Activated CD4-positive, alpha-beta memory T cell treated with anti-CD3 and anti-CD28 coated beads for 36 hours (primary cell): ENCODE measurements around the gene BMAL2. TPM values are rescaled to one million over a fixed set of nuclear protein-coding genes. Genes with fewer than 3 reads are reported as not detected.

Experiments used
- CTCF ChIA-PET: fragments of 350-600 bp; sonication (Branson Sonifier 250); formaldehyde crosslinking; loops from one replicate; lab custom pipeline; 2021; ENCODE audit warnings: antibody characterized with exemption, inconsistent platforms; lab: Charles Lee
- POLR2A ChIA-PET: fragments of 350-600 bp; sonication (Branson Sonifier 250); formaldehyde crosslinking; loops from one replicate; lab custom pipeline; 2021; ENCODE audit warnings: antibody characterized with exemption; lab: Charles Lee
- DNase-seq: peaks from one replicate; pipeline ENCODE4 v3.0.0-alpha.2; 2020
- H3K27ac Mint-ChIP-seq: one replicate; pipeline ENCODE4 v1.8.0; 2021; ENCODE audit warnings: mixed read lengths
- H3K27me3 Mint-ChIP-seq: one replicate; pipeline ENCODE4 v1.8.0; 2021; ENCODE audit warnings: mixed read lengths
- H3K36me3 Mint-ChIP-seq: one replicate; pipeline ENCODE4 v1.8.0; 2021; ENCODE audit warnings: mixed read lengths
- H3K4me1 Mint-ChIP-seq: one replicate; pipeline ENCODE4 v1.8.0; 2021; ENCODE audit warnings: low read depth, mixed read lengths
- H3K4me3 Mint-ChIP-seq: one replicate; pipeline ENCODE4 v1.8.0; 2021; ENCODE audit warnings: mild to moderate bottlenecking, mixed read lengths
- H3K9me3 Mint-ChIP-seq: one replicate; pipeline ENCODE4 v1.8.0; 2021; ENCODE audit warnings: mixed read lengths
- intact Hi-C: fragments of 100-400 bp; cut with micrococcal nuclease; formaldehyde crosslinking; loops from one replicate; pipeline ENCODE4 v1.15.1; 2023
- total RNA-seq, 2 experiments: library from RNA; stranded (reverse); gene quantifications; one replicate each; pipeline ENCODE4 v1.2.3, GENCODE V29; 2021

The BMAL2 gene
- total RNA-seq, 2 experiments from 2014 or later = 14.9 to 15.2 TPM

GRCh38 chr12:27361372-27361771 lies 28.7 kb downstream of the BMAL2 start:
- Mint-ChIP-seq H3K9me3 (no peaks in the 10 kb centered on the region), H3K27ac (no peak overlapping the region), H3K27me3 (peaks cover 12% of the 10 kb centered on the region), H3K36me3 (no peaks in the 10 kb centered on the region), H3K4me3 (no peak overlapping the region), H3K4me1 (no peaks in the 10 kb centered on the region)
- intact Hi-C loops = no loop called here
- ChIA-PET POLR2A (no interaction called here), CTCF (no interaction called here)
- DNase-seq = no peak

DNA sequence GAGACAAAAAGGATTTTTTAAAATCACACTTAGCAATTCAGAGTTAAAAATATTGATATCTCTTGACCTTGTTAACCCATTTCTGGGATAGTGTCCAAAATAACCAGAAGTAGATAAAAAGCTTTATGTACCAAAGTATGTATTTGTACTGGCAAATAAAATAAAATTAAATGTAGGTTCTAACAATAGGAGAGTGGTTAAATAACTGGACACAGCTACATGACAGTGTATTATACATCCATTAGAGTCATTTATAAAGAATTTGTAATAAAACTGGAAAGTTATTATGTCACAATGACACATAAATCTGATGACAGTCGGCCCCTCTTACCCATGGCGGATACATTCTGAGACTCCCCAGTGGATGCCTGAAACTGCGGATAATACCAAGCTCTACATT lies 34.0 kb downstream of the BMAL2 start:
- CTCF ChIA-PET = interaction anchor here (1.0 kb wide), 1 partner anchor 20 kb away, joined by 3 read pairs; no protein-coding TSS in a partner anchor

DNA sequence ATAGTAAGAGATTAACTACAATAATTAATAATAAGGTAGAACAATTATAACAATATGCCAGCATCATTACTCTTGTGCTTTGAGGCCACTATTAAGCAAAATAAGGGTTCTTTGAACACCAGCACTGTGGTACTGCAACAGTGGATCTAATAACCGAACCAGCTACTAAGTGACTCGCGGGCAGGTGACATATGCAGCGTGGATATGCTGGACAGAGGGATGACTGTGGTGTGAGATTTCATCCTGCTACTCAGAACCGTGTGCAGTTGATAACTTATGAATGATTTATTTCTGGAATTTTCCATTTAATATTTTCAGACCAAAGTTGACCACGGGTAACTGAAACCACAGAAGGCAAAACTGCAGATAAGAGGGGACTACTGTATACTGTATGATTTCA lies 34.4 kb downstream of the BMAL2 start:
- POLR2A ChIA-PET = no interaction called here
- DNase-seq = no peak
- CTCF ChIA-PET = interaction anchor here (0.8 to 1.0 kb wide), 2 partner anchors 19 to 285 kb away, joined by 3 read pairs; no protein-coding TSS in a partner anchor
- no peak overlapping the region for H3K4me3 Mint-ChIP-seq
- H3K27ac Mint-ChIP-seq = no peak overlapping the region
- no peaks in the 10 kb centered on the region for H3K4me1 Mint-ChIP-seq
- peaks cover 5% of the 10 kb centered on the region for H3K27me3 Mint-ChIP-seq
- H3K36me3 Mint-ChIP-seq = peaks cover 1% of the 10 kb centered on the region
- no peaks in the 10 kb centered on the region for H3K9me3 Mint-ChIP-seq
- intact Hi-C loops = no loop called here

More for the DNA sequence above, 34.0 kb downstream of the BMAL2 start:
- peaks cover 5% of the 10 kb centered on the region for H3K27me3 Mint-ChIP-seq
- DNase-seq = no peak
- intact Hi-C loops = no loop called here
- H3K27ac Mint-ChIP-seq = no peak overlapping the region
- H3K4me1 Mint-ChIP-seq = no peaks in the 10 kb centered on the region
- no peaks in the 10 kb centered on the region for H3K9me3 Mint-ChIP-seq
- no peak overlapping the region for H3K4me3 Mint-ChIP-seq
- peaks cover 1% of the 10 kb centered on the region for H3K36me3 Mint-ChIP-seq
- POLR2A ChIA-PET = no interaction called here

DNA sequence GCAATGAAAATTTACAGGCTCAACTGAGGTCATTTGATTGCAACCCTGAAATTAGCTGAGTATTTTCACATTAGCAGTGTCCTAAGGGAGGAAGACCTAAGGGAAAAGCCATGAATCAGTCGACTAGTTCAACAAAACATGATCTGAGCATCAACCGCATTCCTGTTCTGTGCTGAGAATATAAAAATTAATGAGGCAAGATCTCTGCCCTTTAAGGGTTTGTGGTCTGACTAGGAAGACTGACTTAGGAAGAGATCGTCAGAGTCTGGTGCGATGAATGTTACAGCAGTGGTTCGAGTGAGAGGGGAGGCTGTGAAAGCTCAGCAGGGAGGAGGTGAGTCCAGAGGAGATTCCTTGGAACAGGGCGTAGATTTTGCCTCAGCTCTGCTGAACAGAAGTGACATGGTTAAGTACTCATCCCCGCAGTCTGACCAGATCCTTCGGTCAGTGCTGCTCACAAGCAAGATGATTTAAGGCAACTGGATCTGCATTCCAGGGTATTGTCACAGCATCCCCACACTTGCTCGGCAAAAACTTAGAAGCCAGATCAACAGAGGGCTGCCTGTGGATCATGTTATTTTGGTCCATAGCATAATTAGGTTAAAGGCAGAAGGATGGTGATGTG lies 49.6 kb downstream of the BMAL2 start:
- Mint-ChIP-seq H3K36me3 (no peaks in the 10 kb centered on the region), H3K27me3 (no peaks in the 10 kb centered on the region), H3K4me1 (no peaks in the 10 kb centered on the region), H3K4me3 (no peak overlapping the region), H3K9me3 (no peaks in the 10 kb centered on the region), H3K27ac (no peak overlapping the region)
- ChIA-PET CTCF (interaction anchor here (1.0 to 4.3 kb wide), 3 partner anchors 7 to 76 kb away, joined by 3 to 22 read pairs (median 4); no protein-coding TSS in a partner anchor), POLR2A (no interaction called here)
- intact Hi-C loops = no loop called here
- no peak for DNase-seq

Other genes starting within 250 kb of the BMAL2 start
- 10 to 100 TPM; 25.1 to 25.2 TPM for gene STK38L, start 88.5 kb upstream of the BMAL2 start, total RNA-seq
- gene SMCO2, start 113.9 kb downstream of the BMAL2 start, total RNA-seq = under 1 TPM in 1 of 2 experiments, not detected in 1; 0.19 TPM
- gene PPFIBP1, start 191.4 kb downstream of the BMAL2 start, total RNA-seq = 10 to 100 TPM; 14.1 to 14.9 TPM